Choroid plexus epithelial cell (primary cell): ENCODE measurements around the gene MICAL1.

Source experiments
- DNase-seq: peaks from one replicate; pipeline ENCODE4 v3.0.0-alpha.2; 2010; ENCODE audit warnings: low read depth
- H3K4me3 ChIP-seq: 2 replicates; pipeline ENCODE4 v1.5.1; 2011; ENCODE audit warnings: low read depth, mild to moderate bottlenecking, control low read depth, low read length, moderate library complexity
- CTCF ChIP-seq: conservative IDR thresholded peaks from 2 replicates; pipeline ENCODE4 v1.5.1; 2011; ENCODE audit warnings: low read depth, mild to moderate bottlenecking, control low read depth, inconsistent platforms, low read length, moderate library complexity

MICAL1 gene

GRCh38 chr6:109396046-109396718, 59.4 kb downstream of the MICAL1 start:
- DNase-seq, result no peak

More at GRCh38 chr6:109396046-109396718, 59.4 kb downstream of the MICAL1 start:
- TF ChIP-seq CTCF, result no peak
- no peak overlapping the region for H3K4me3 ChIP-seq
